Ovary (tissue), 3 donors: ENCODE results near the gene NID1.

Source experiments
- POLR2A ChIP-seq: fragments of 450-650 bp; IDR thresholded peaks from one replicate; pipeline ENCODE4 v1.6.1; 2017; ENCODE audit warnings: antibody characterized with exemption, mild to moderate bottlenecking, moderate library complexity
- TF ChIP-seq, protein P1 (sequence below), 3 donors: fragments of 450-650 bp in 2 of 3; fragments of 200-600 bp in 1 of 3; IDR thresholded peaks; one replicate each; pipeline versions ENCODE4 v1.5.1 to v1.8.0; 2016 to 2022; ENCODE audit warnings: antibody characterized with exemption in 3 of 3, mild to moderate bottlenecking in 1 of 3
- donor health status: DM: no; HTN: no; CAD: no.

DNA sequence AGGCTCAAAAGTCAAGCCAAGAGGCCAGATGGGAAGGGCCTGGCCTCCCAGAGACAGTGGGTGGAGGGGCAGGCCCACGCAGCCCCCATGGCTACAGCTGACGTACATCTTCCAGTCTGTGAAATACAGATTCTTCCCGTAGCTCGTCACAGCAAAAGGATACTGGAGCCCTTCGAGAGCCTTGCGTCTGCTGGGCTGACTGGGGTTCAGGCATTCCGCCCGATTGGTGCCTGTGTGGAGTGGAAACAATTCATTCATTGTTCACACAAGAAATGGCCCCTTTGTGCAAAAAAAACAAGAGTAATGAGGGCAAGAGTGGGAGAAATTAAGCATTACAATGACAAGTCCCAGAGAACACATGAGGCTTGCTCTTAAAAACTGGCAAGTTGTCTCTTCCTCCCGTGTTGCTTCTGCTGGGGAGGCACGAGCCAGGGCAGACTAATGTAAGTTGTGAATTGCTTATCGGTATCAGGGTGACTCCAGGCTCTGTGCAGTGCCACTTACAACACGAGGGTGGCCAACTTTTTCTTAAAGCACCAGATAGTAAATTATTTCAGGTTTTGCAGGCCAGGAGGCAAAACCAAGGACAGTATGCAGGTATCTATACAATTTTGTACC is 85.1 kb downstream of the NID1 start:
- no peak for TF ChIP-seq POLR2A
- TF ChIP-seq, protein P1, sequence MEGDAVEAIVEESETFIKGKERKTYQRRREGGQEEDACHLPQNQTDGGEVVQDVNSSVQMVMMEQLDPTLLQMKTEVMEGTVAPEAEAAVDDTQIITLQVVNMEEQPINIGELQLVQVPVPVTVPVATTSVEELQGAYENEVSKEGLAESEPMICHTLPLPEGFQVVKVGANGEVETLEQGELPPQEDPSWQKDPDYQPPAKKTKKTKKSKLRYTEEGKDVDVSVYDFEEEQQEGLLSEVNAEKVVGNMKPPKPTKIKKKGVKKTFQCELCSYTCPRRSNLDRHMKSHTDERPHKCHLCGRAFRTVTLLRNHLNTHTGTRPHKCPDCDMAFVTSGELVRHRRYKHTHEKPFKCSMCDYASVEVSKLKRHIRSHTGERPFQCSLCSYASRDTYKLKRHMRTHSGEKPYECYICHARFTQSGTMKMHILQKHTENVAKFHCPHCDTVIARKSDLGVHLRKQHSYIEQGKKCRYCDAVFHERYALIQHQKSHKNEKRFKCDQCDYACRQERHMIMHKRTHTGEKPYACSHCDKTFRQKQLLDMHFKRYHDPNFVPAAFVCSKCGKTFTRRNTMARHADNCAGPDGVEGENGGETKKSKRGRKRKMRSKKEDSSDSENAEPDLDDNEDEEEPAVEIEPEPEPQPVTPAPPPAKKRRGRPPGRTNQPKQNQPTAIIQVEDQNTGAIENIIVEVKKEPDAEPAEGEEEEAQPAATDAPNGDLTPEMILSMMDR (IDR thresholded peaks at IDR 0.05): no peak
